Mucosa of rectum (tissue), 2 donors: ENCODE measurements around the gene CDIPT.

Experiments
- H3K27ac ChIP-seq, 2 donors: one replicate each; pipeline ENCODE4 v1.7.0; 2013; ENCODE audit warnings: inconsistent platforms in 2 of 2, low read depth in 2 of 2, low read length in 2 of 2
- H3K27me3 ChIP-seq, 2 donors: one replicate each; pipeline ENCODE4 v1.7.0; 2013; ENCODE audit warnings: low read length in 2 of 2; ENCODE audit not compliant: control insufficient read depth in 2 of 2, insufficient read depth in 2 of 2
- H3K36me3 ChIP-seq, 2 donors: one replicate each; pipeline ENCODE4 v1.7.0; 2013; ENCODE audit warnings: low read length in 2 of 2; ENCODE audit not compliant: control insufficient read depth in 2 of 2, insufficient read depth in 2 of 2
- H3K4me1 ChIP-seq, 2 donors: one replicate each; pipeline ENCODE4 v1.7.0; 2013; ENCODE audit warnings: low read length in 2 of 2, mild to moderate bottlenecking in 1 of 2; ENCODE audit not compliant: control insufficient read depth in 2 of 2, insufficient read depth in 2 of 2
- H3K4me3 ChIP-seq, 2 donors: one replicate each; pipeline ENCODE4 v1.7.0; 2013; ENCODE audit warnings: low read length in 2 of 2
- H3K9ac ChIP-seq, 2 donors: one replicate each; pipeline ENCODE4 v1.7.0; 2013; ENCODE audit warnings: low read length in 2 of 2, low read depth in 1 of 2, mild to moderate bottlenecking in 1 of 2
- H3K9me3 ChIP-seq, 2 donors: one replicate each; pipeline ENCODE4 v1.7.0; 2013; ENCODE audit warnings: low read length in 2 of 2; ENCODE audit not compliant: control insufficient read depth in 2 of 2
- donor health status: healthy.
- donor health status: Normal muscosa, but diverticular disease.

Gene CDIPT

DNA sequence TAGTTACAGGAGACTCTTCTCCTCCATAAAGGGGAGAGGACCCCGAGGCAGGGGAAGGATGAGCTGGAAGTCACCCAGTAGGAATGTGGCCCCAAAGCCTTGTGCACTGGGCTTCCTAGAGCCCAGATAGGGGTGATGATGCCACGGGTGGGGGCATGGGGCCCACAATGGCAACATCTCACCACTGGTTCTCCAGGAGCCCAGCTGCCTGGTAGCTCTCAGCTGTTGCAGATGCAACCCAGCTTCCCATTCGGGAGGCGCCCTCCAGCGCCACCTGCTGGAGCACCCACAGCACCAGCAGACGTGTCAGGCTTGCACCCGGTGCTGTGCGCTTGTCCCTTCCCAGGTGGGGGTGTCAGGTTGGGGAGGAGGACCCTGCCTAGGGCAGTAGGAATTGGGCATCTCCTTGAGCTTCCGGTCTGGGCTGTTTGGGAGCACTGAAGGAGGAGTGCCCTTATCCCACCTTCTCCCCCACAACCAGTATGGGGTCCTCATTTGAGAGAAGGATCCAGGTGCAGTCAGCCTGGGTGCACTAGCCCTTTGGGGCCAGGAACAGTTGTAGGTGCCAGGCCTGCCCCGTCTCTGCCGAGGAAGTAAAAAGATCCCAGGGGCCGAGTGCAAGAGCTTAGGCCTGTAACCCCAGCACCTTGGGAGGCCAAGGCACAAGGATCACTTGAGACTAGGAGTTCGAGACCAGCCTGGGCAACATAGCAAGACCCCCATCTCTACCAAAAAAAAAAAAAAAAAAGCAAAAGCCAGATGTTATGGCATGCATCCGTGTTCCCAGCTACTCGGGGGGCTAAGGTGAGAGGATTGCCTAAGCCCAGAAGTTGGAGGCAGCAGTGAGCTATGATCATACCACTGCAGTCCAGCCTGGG lies 14.4 kb downstream of the CDIPT start:
- no peak overlapping the region for H3K9ac ChIP-seq
- no peaks in the 10 kb centered on the region for H3K9me3 ChIP-seq
- H3K27ac ChIP-seq: no peak overlapping the region
- H3K4me1 ChIP-seq: peaks cover 0 to 2% of the 10 kb centered on the region in 2 donors
- H3K4me3 ChIP-seq: no peak overlapping the region
- H3K27me3 ChIP-seq: no peaks in the 10 kb centered on the region
- H3K36me3 ChIP-seq: peaks cover 43% of the 10 kb centered on the region in 2 donors

- no peaks in the 10 kb centered on the region for H3K9me3 ChIP-seq
- no peaks in the 10 kb centered on the region for H3K27me3 ChIP-seq
- no peak overlapping the region for H3K9ac ChIP-seq
- no peak overlapping the region for H3K4me3 ChIP-seq
- H3K4me1 ChIP-seq: peaks cover 0 to 2% of the 10 kb centered on the region in 2 donors
- peaks cover 63 to 66% of the 10 kb centered on the region in 2 donors for H3K36me3 ChIP-seq
- no peak overlapping the region for H3K27ac ChIP-seq
Observed at GRCh38 chr16:29845656-29846055, 17.4 kb downstream of the CDIPT start.

DNA sequence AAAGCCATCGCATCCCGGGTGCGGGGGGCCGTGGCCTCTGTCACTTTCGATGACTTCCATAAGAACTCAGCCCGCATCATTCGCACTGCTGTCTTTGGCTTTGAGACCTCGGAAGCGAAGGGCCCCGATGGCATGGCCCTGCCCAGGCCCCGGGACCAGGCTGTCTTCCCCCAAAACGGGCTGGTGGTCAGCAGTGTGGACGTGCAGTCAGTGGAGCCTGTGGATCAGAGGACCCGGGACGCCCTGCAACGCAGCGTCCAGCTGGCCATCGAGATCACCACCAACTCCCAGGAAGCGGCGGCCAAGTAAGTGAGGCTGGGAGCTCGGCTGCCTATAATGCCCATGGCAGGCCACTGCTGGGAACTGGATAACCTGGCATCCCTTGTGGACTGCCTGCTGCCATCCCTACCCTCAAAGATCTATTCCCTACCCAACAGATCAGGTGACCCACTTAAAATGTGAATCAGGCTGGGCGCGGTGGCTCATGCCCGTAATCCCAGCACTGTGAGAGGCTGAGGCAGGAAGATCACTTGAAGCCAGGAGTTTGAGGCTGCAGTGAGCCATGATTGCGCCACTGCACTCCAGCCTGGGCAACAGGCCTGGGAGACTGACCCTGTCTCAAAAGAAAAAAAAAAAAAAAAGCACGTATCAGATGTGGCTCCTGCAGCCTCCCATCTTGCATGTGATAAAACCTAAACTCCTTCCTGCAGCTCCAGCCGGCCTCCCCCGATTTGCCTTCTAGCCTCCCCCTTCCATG lies 18.3 kb downstream of the CDIPT start:
- no peaks in the 10 kb centered on the region for H3K9me3 ChIP-seq
- H3K27ac ChIP-seq: no peak overlapping the region
- peaks cover 0 to 2% of the 10 kb centered on the region in 2 donors for H3K4me1 ChIP-seq
- H3K27me3 ChIP-seq: no peaks in the 10 kb centered on the region
- no peak overlapping the region for H3K4me3 ChIP-seq
- H3K9ac ChIP-seq: no peak overlapping the region
- H3K36me3 ChIP-seq: peaks cover 71 to 74% of the 10 kb centered on the region in 2 donors

GRCh38 chr16:29843931-29844330 lies 19.1 kb downstream of the CDIPT start:
- Histone ChIP-seq H3K9ac (no peak overlapping the region), H3K36me3 (peaks cover 75 to 82% of the 10 kb centered on the region in 2 donors), H3K4me3 (no peak overlapping the region), H3K4me1 (peaks cover 0 to 2% of the 10 kb centered on the region in 2 donors), H3K27ac (no peak overlapping the region), H3K27me3 (no peaks in the 10 kb centered on the region), H3K9me3 (no peaks in the 10 kb centered on the region)

DNA sequence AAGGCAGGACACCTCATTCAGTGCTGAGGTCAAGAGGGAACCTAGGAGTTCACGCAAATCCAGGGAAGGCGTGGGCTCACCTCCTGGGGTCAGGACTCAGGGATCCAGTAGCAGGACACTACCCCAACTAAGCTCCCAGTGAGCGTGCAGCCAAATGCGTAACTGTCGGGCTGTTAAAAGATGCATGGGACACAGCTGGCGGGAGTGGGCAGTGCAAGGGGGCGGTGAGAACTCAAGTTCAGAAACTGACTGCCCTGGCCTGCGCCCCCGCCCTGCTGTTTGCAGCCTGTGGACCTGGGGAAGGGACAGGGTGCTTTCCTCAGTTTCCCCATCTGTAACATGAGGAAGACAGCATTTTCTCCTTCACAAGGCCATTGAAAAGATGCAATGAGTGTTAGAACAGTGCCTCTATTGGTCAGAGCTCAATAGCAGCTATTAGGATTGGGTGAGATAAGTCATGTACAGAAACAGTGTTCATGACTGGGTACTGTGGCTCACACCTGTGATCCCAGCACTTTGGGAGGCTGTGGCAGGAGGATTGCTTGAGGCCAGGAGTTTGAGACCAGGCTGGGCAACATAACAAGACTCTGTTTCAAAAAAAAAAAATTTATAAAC lies 20.2 kb downstream of the CDIPT start:
- H3K36me3 ChIP-seq: peaks cover 82 to 86% of the 10 kb centered on the region in 2 donors

GRCh38 chr16:29841631-29842030 lies 21.4 kb downstream of the CDIPT start:
- H3K4me3 ChIP-seq: no peak overlapping the region
- H3K9me3 ChIP-seq: no peaks in the 10 kb centered on the region
- no peak overlapping the region for H3K9ac ChIP-seq
- H3K27ac ChIP-seq: no peak overlapping the region
- peaks cover 81 to 87% of the 10 kb centered on the region in 2 donors for H3K36me3 ChIP-seq
- no peaks in the 10 kb centered on the region for H3K4me1 ChIP-seq
- H3K27me3 ChIP-seq: no peaks in the 10 kb centered on the region

More for the DNA sequence above, 20.2 kb downstream of the CDIPT start:
- Histone ChIP-seq H3K4me3 (no peak overlapping the region), H3K27me3 (no peaks in the 10 kb centered on the region), H3K27ac (no peak overlapping the region), H3K9ac (no peak overlapping the region), H3K9me3 (no peaks in the 10 kb centered on the region), H3K4me1 (no peaks in the 10 kb centered on the region)

GRCh38 chr16:29840240-29840639 lies 22.8 kb downstream of the CDIPT start:
- H3K9me3 ChIP-seq: no peaks in the 10 kb centered on the region
- H3K36me3 ChIP-seq: peaks cover 73 to 85% of the 10 kb centered on the region in 2 donors
- no peak overlapping the region for H3K4me3 ChIP-seq
- no peaks in the 10 kb centered on the region for H3K27me3 ChIP-seq
- H3K4me1 ChIP-seq: no peaks in the 10 kb centered on the region
- no peak overlapping the region for H3K27ac ChIP-seq
- no peak overlapping the region for H3K9ac ChIP-seq

DNA sequence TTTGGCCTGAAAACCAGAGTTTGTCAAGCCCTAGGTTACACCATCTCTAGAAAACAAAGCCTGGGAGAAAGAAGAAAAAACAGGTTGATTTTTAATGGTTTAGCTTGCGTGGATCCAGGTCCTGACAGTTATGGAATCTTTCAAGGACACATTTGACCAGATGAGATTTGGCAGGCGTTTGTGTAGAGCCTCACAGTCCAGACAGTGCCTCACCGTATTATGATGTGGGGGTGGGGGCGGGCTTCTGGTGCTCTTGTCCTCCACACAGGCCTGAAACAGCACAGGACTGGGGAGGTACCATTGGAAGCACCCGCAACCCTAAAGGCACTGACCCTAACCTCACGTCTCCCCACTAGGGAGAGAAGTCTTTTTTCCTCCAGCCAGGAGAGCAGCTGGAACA lies 23.2 kb downstream of the CDIPT start:
- H3K27me3 ChIP-seq: no peaks in the 10 kb centered on the region
- H3K4me1 ChIP-seq: no peaks in the 10 kb centered on the region
- H3K4me3 ChIP-seq: no peak overlapping the region
- H3K36me3 ChIP-seq: peaks cover 72 to 86% of the 10 kb centered on the region in 2 donors
- no peak overlapping the region for H3K9ac ChIP-seq
- H3K9me3 ChIP-seq: no peaks in the 10 kb centered on the region
- no peak overlapping the region for H3K27ac ChIP-seq

DNA sequence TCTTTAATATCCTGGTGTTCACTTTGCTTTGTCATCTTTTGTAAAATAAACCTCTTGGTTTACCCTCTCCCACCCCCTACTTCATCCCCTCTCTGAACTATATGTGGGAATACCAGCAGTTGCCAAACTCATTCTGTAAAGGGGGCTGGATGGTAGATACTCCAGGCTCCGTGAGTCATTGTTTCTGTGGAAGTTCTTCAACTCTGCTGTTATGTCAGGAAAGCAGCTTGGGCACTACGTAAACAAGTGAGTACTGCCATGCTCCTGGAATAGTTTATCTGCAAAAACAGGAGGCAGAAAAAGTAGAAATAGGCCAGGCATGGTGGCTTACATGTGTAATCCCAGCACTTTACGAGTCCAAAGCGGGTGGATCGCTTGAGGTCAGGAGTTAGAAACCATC lies 25.2 kb downstream of the CDIPT start:
- H3K4me3 ChIP-seq: no peak overlapping the region
- no peaks in the 10 kb centered on the region for H3K4me1 ChIP-seq
- H3K36me3 ChIP-seq: peaks cover 72 to 84% of the 10 kb centered on the region in 2 donors
- no peak overlapping the region for H3K27ac ChIP-seq
- no peak overlapping the region for H3K9ac ChIP-seq
- H3K27me3 ChIP-seq: no peaks in the 10 kb centered on the region
- no peaks in the 10 kb centered on the region for H3K9me3 ChIP-seq

DNA sequence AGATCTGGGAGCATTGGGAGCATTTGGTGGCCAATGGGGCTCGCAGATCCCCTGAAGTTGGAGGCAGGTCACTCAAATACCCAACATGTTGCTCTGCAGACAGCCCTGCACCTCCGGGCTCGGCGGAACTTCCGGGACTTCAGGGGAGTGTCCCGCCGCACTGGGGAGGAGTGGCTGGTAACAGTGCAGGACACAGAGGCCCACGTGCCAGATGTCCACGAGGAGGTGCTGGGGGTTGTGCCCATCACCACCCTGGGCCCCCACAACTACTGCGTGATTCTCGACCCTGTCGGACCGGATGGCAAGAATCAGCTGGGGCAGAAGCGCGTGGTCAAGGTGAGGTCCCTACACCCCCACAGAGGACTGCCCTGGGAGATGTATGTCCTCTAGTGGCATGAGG lies 26.4 kb downstream of the CDIPT start:
- no peak overlapping the region for H3K9ac ChIP-seq
- H3K27ac ChIP-seq: no peak overlapping the region
- H3K27me3 ChIP-seq: no peaks in the 10 kb centered on the region
- no peaks in the 10 kb centered on the region for H3K4me1 ChIP-seq
- no peak overlapping the region for H3K4me3 ChIP-seq
- peaks cover 67 to 79% of the 10 kb centered on the region in 2 donors for H3K36me3 ChIP-seq
- no peaks in the 10 kb centered on the region for H3K9me3 ChIP-seq
